ENCODE data around the gene RAPGEF1. TPM values are rescaled to one million over a fixed set of nuclear protein-coding genes. Genes with fewer than 3 reads are reported as not detected.

Gene RAPGEF1
- total RNA-seq, 1 donor from 2014 or later: 168 TPM

- Mint-ChIP-seq H3K4me3 (no peak overlapping the region), H3K27ac (no peak overlapping the region)
- intact Hi-C loops (cut with micrococcal nuclease): no loop called here
Measured at GRCh38 chr9:131698618-131698985, 41.3 kb downstream of the RAPGEF1 start.

GRCh38 chr9:131697908-131698617, 41.8 kb downstream of the RAPGEF1 start:
- Mint-ChIP-seq H3K4me1 (ENCODE audit: low read depth) (peaks cover 92% of the 10 kb centered on the region), H3K27me3 (ENCODE audit: insufficient read depth) (no peaks in the 10 kb centered on the region), H3K27ac (peak overlapping the region; percentile 31), H3K36me3 (ENCODE audit: low read depth) (peaks cover 17% of the 10 kb centered on the region), H3K9me3 (no peaks in the 10 kb centered on the region), H3K4me3 (no peak overlapping the region)
- intact Hi-C loops (cut with micrococcal nuclease): no loop called here
- no peak for DNase-seq (ENCODE audit: low spot score)

More at GRCh38 chr9:131698618-131698985, 41.3 kb downstream of the RAPGEF1 start:
- no peak for DNase-seq (ENCODE audit: low spot score)
- Mint-ChIP-seq H3K4me1 (ENCODE audit: low read depth) (peaks cover 92% of the 10 kb centered on the region), H3K27me3 (ENCODE audit: insufficient read depth) (no peaks in the 10 kb centered on the region), H3K9me3 (no peaks in the 10 kb centered on the region), H3K36me3 (ENCODE audit: low read depth) (peaks cover 15% of the 10 kb centered on the region)

GRCh38 chr9:131697097-131697496, 42.8 kb downstream of the RAPGEF1 start:
- no peak overlapping the region for H3K4me3 Mint-ChIP-seq
- H3K4me1 Mint-ChIP-seq (ENCODE audit: low read depth): peaks cover 92% of the 10 kb centered on the region
- no peak overlapping the region for H3K27ac Mint-ChIP-seq
- no peaks in the 10 kb centered on the region for H3K27me3 Mint-ChIP-seq (ENCODE audit: insufficient read depth)
- no peaks in the 10 kb centered on the region for H3K9me3 Mint-ChIP-seq
- intact Hi-C loops (cut with micrococcal nuclease): no loop called here
- no peak for DNase-seq (ENCODE audit: low spot score)
- peaks cover 17% of the 10 kb centered on the region for H3K36me3 Mint-ChIP-seq (ENCODE audit: low read depth)

GRCh38 chr9:131695836-131696460, 43.9 kb downstream of the RAPGEF1 start:
- Mint-ChIP-seq H3K27me3 (ENCODE audit: insufficient read depth) (no peaks in the 10 kb centered on the region), H3K9me3 (no peaks in the 10 kb centered on the region), H3K4me1 (ENCODE audit: low read depth) (peaks cover 93% of the 10 kb centered on the region), H3K27ac (peak overlapping the region; percentile 14), H3K4me3 (no peak overlapping the region), H3K36me3 (ENCODE audit: low read depth) (peaks cover 17% of the 10 kb centered on the region)
- no peak for DNase-seq (ENCODE audit: low spot score)
- intact Hi-C loops (cut with micrococcal nuclease): no loop called here

- intact Hi-C loops (cut with micrococcal nuclease): no loop called here
- Mint-ChIP-seq H3K36me3 (ENCODE audit: low read depth) (peaks cover 17% of the 10 kb centered on the region), H3K4me3 (no peak overlapping the region), H3K4me1 (ENCODE audit: low read depth) (peaks cover 96% of the 10 kb centered on the region), H3K27me3 (ENCODE audit: insufficient read depth) (no peaks in the 10 kb centered on the region), H3K9me3 (no peaks in the 10 kb centered on the region), H3K27ac (no peak overlapping the region)
- no peak for DNase-seq (ENCODE audit: low spot score)
Measured at GRCh38 chr9:131695366-131695765, 44.5 kb downstream of the RAPGEF1 start.

GRCh38 chr9:131693651-131694597, 46.0 kb downstream of the RAPGEF1 start:
- Mint-ChIP-seq H3K27ac (no peak overlapping the region), H3K36me3 (ENCODE audit: low read depth) (peaks cover 13% of the 10 kb centered on the region), H3K9me3 (no peaks in the 10 kb centered on the region), H3K4me1 (ENCODE audit: low read depth) (peaks cover 87% of the 10 kb centered on the region), H3K4me3 (no peak overlapping the region), H3K27me3 (ENCODE audit: insufficient read depth) (no peaks in the 10 kb centered on the region)
- intact Hi-C loops (cut with micrococcal nuclease): loop anchor here (2.0 kb wide), 1 partner anchor 15 kb away; no protein-coding TSS in a partner anchor
- no peak for DNase-seq (ENCODE audit: low spot score)

- intact Hi-C loops (cut with micrococcal nuclease): loop anchor here (2.0 kb wide), 1 partner anchor 16 kb away; no protein-coding TSS in a partner anchor
- Mint-ChIP-seq H3K4me1 (ENCODE audit: low read depth) (peaks cover 82% of the 10 kb centered on the region), H3K27ac (no peak overlapping the region), H3K9me3 (no peaks in the 10 kb centered on the region), H3K36me3 (ENCODE audit: low read depth) (peaks cover 13% of the 10 kb centered on the region), H3K4me3 (no peak overlapping the region), H3K27me3 (ENCODE audit: insufficient read depth) (no peaks in the 10 kb centered on the region)
- no peak for DNase-seq (ENCODE audit: low spot score)
Measured at GRCh38 chr9:131692612-131693562, 47.0 kb downstream of the RAPGEF1 start.

GRCh38 chr9:131691969-131692611, 47.8 kb downstream of the RAPGEF1 start:
- peaks cover 80% of the 10 kb centered on the region for H3K4me1 Mint-ChIP-seq (ENCODE audit: low read depth)
- H3K27me3 Mint-ChIP-seq (ENCODE audit: insufficient read depth): no peaks in the 10 kb centered on the region
- peaks cover 13% of the 10 kb centered on the region for H3K36me3 Mint-ChIP-seq (ENCODE audit: low read depth)
- peak overlapping the region; percentile 64 for H3K27ac Mint-ChIP-seq
- DNase-seq (ENCODE audit: low spot score): no peak
- H3K4me3 Mint-ChIP-seq: no peak overlapping the region
- intact Hi-C loops (cut with micrococcal nuclease): loop anchor here (1.0 to 2.0 kb wide), 3 partner anchors 15 to 24 kb away; no protein-coding TSS in a partner anchor
- no peaks in the 10 kb centered on the region for H3K9me3 Mint-ChIP-seq

- H3K9me3 Mint-ChIP-seq: no peaks in the 10 kb centered on the region
- intact Hi-C loops (cut with micrococcal nuclease): loop anchor here (1.0 to 2.0 kb wide), 2 partner anchors 14 to 23 kb away; no protein-coding TSS in a partner anchor
- H3K4me1 Mint-ChIP-seq (ENCODE audit: low read depth): peaks cover 79% of the 10 kb centered on the region
- peak overlapping the region; percentile 20 for H3K4me3 Mint-ChIP-seq
- H3K36me3 Mint-ChIP-seq (ENCODE audit: low read depth): peaks cover 14% of the 10 kb centered on the region
- DNase-seq (ENCODE audit: low spot score): no peak
- no peak overlapping the region for H3K27ac Mint-ChIP-seq
- H3K27me3 Mint-ChIP-seq (ENCODE audit: insufficient read depth): no peaks in the 10 kb centered on the region
Measured at GRCh38 chr9:131690941-131691573, 48.8 kb downstream of the RAPGEF1 start.

GRCh38 chr9:131690462-131690861, 49.4 kb downstream of the RAPGEF1 start:
- no peak for DNase-seq (ENCODE audit: low spot score)
- Mint-ChIP-seq H3K27me3 (ENCODE audit: insufficient read depth) (no peaks in the 10 kb centered on the region), H3K27ac (no peak overlapping the region), H3K4me3 (no peak overlapping the region), H3K4me1 (ENCODE audit: low read depth) (peaks cover 74% of the 10 kb centered on the region), H3K9me3 (no peaks in the 10 kb centered on the region), H3K36me3 (ENCODE audit: low read depth) (peaks cover 16% of the 10 kb centered on the region)
- intact Hi-C loops (cut with micrococcal nuclease): loop anchor here (2.0 kb wide), 1 partner anchor 14 kb away; no protein-coding TSS in a partner anchor

GRCh38 chr9:131688377-131688776, 51.5 kb downstream of the RAPGEF1 start:
- no peak for DNase-seq (ENCODE audit: low spot score)
- H3K9me3 Mint-ChIP-seq: no peaks in the 10 kb centered on the region
- H3K27ac Mint-ChIP-seq: peak overlapping the region; percentile 34
- peaks cover 5% of the 10 kb centered on the region for H3K36me3 Mint-ChIP-seq (ENCODE audit: low read depth)
- no peak overlapping the region for H3K4me3 Mint-ChIP-seq
- no peaks in the 10 kb centered on the region for H3K27me3 Mint-ChIP-seq (ENCODE audit: insufficient read depth)
- peaks cover 66% of the 10 kb centered on the region for H3K4me1 Mint-ChIP-seq (ENCODE audit: low read depth)
- intact Hi-C loops (cut with micrococcal nuclease): loop anchor here (2.0 kb wide), 1 partner anchor 14 kb away; no protein-coding TSS in a partner anchor
